Small intestine (tissue), 7 donors: ENCODE results near the gene PTGIS. TPM values are rescaled to one million over a fixed set of nuclear protein-coding genes. Genes with fewer than 3 reads are reported as not detected.
A peak's percentile ranks its signal among the peaks of the same experiment; 100 is the strongest.

Source experiments
- DNase-seq, 2 donors: peaks; one replicate each; pipeline versions ENCODE4 v3.0.0 to v3.0.0-alpha.2; 2013
- FAIRE-seq: peaks from 2 replicates; lab custom pipeline; 2012; peaks lifted over from hg19 to GRCh38; lab: Jason Lieb, UNC
- H3K27ac ChIP-seq, 3 donors: one replicate each; pipeline ENCODE4 v1.5.1; 2013; ENCODE audit warnings: low read length in 2 of 3, mild to moderate bottlenecking in 2 of 3, control low read depth in 1 of 3, inconsistent platforms in 1 of 3, low read depth in 1 of 3, moderate library complexity in 1 of 3
- H3K27me3 ChIP-seq, 3 donors: one replicate each; pipeline ENCODE4 v1.6.1; 2013; ENCODE audit warnings: low read length in 3 of 3, inconsistent platforms in 1 of 3; ENCODE audit not compliant: control insufficient read depth in 3 of 3, insufficient read depth in 3 of 3
- H3K36me3 ChIP-seq, 3 donors: one replicate each; pipeline ENCODE4 v1.6.1; 2013; ENCODE audit warnings: low read length in 3 of 3, inconsistent platforms in 1 of 3, low read depth in 1 of 3, mild to moderate bottlenecking in 1 of 3, moderate library complexity in 1 of 3; ENCODE audit not compliant: control insufficient read depth in 3 of 3, insufficient read depth in 2 of 3
- H3K4me1 ChIP-seq, 3 donors: one replicate each; pipeline ENCODE4 v1.6.1; 2013; ENCODE audit warnings: low read length in 2 of 3, inconsistent platforms in 1 of 3, low read depth in 1 of 3, mild to moderate bottlenecking in 1 of 3, moderate library complexity in 1 of 3; ENCODE audit not compliant: control insufficient read depth in 3 of 3, insufficient read depth in 2 of 3
- H3K4me3 ChIP-seq, 3 donors: one replicate each; pipeline ENCODE4 v1.5.1; 2013; ENCODE audit warnings: low read length in 3 of 3, control low read depth in 1 of 3, inconsistent platforms in 1 of 3, low read depth in 1 of 3, mild to moderate bottlenecking in 1 of 3, moderate library complexity in 1 of 3
- H3K9me3 ChIP-seq, 2 donors: one replicate each; pipeline ENCODE4 v1.6.1; 2013; ENCODE audit warnings: low read depth in 1 of 2, low read length in 1 of 2; ENCODE audit not compliant: control insufficient read depth in 2 of 2, insufficient read depth in 1 of 2
- WGBS, 3 donors: extraction: QIAGEN DNeasy Blood & Tissue Kit; methylation state at CpG; one replicate each; pipeline ENCODE4 v1.1.7; 2013; 5-methylcytosine and 5-hydroxymethylcytosine counted together
- polyA plus RNA-seq, 4 donors: library from polyadenylated mRNA; stranded (reverse) in 3 of 4; unstranded in 1 of 4; fragments of 200-250 nt in 3 of 4; fragments of 120-200 nt in 1 of 4; gene quantifications; one replicate each; pipeline versions ENCODE4 v1.2.1 to v1.2.3, GENCODE V29; 2013
- donor health status: healthy with polysubstance abuse.
- donor health status: control.
- donor health status: control.
- donor health status: Bipolar disorder and iron deficiency.
- donor health status: healthy.

PTGIS gene
- polyA plus RNA-seq, 4 donors: 0.22 to 15.1 (median 4.4) TPM

DNA sequence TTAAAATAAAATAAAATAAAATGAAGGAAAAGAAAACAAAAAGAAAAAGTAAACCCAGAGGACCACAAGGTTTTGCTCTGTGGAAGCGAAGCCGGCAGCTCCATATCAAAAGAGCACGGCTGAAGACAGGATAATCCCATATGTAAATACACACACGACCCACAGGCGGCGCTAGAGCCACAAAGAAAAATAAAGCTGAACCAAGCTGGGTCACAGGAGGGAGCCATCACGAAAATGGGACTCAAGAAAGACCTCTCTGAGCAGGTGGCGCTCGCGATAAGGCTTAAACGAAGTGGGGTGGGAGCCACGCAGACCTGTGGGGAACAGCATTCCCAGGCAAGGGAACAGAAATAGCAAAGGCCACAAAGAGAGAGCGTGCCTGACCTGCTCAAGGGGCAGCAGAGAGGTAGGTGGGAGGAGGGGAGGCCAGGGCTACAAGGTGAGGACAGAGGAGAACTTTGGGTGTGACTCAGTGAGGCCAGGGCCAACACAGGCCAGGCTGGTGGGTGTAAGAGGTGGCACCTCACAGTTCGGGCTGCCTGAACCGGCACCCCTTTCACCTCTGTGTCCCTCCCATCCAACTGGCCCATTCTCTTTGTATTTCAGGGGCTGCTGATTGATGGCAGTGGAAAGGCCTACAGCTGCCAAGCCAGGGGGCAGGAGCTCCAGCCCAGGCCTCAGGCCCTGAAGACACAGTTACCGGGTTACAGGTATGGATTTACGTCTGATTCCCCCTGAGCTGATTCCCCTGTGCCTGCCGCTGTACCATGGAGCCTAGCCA, 26.0 kb downstream of the PTGIS start:
- DNase-seq: peak; percentile 83 to 86
- peaks cover 3 to 20% of the 10 kb centered on the region in 2 donors for H3K9me3 ChIP-seq
- no peak overlapping the region for H3K27ac ChIP-seq
- no peak for FAIRE-seq
- 37 to 49% (median 42%) methylated on average over 18 of the region's 18 CpGs for WGBS, 3 donors
- H3K27me3 ChIP-seq: no peaks in the 10 kb centered on the region
- H3K4me1 ChIP-seq: peaks cover 0 to 4% (median 0%) of the 10 kb centered on the region in 3 donors
- peaks cover 0 to 51% (median 0%) of the 10 kb centered on the region in 3 donors for H3K36me3 ChIP-seq
- no peak overlapping the region for H3K4me3 ChIP-seq

DNA sequence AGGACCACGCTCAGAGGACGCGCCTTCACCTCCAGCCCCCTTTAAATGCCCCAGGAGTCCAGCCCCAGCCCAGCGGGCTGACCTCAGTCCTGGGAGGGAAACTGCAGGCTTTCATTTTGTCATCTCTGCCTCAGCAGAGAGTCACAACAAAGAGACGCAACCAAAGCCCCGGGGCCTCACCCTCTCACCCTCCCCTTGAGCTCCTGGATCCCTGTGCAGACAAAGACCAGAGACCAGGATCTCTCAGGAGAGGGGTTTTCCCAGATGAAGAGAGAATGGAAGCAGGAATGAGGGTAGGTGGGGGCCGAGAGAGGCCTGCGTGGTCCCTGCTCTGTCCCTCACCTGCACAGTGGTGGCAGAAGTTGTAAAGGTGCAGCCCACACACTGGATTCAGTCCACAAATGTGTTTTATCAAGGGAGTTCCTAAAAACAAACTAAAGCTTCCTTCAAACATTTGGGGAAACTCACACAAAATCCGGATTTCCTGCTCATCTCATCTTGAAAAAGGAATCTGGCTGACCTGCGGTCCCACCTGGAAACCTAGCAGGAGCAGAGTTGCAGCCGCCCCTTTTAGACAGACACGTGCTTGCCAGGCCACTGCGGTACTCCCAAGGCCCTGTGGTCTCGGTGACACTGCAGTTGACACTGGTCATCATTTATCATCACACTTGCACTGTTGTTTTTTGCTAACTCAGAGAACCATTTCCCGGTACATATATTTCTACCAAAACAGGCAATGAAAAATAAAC, 27.1 kb downstream of the PTGIS start:
- H3K27me3 ChIP-seq: no peaks in the 10 kb centered on the region
- H3K9me3 ChIP-seq: peaks cover 3 to 14% of the 10 kb centered on the region in 2 donors
- FAIRE-seq: no peak
- no peak overlapping the region for H3K27ac ChIP-seq
- peaks cover 0 to 52% (median 0%) of the 10 kb centered on the region in 3 donors for H3K36me3 ChIP-seq
- H3K4me3 ChIP-seq: no peak overlapping the region
- no peak for DNase-seq
- peaks cover 0 to 4% (median 0%) of the 10 kb centered on the region in 3 donors for H3K4me1 ChIP-seq
- 88 to 93% (median 90%) methylated on average over 15 of the region's 15 CpGs for WGBS, 3 donors

DNA sequence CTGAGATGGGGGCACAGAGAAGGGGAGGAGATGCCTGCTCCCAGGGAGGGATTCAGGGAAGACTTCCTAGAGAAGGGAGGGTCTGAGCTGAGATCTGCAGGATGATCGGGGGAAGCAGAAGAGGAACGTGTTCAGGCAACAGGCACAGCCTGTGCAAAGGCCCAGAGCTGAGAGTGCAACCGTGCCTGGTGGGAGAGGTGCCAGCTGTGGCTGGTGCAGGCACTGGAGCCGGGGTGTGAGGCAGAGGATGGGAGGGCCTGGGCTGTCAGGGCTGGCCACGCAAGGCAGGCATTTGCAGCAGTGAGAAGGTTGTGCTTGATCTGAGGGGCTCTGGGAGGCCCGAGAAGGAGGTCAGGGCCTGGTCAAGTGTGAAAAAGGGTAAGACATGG, 27.7 kb downstream of the PTGIS start:
- WGBS, 3 donors: 84 to 92% (median 85%) methylated on average over 5 to 6 of the region's 6 CpGs
- no peak overlapping the region for H3K4me3 ChIP-seq
- peaks cover 0 to 8% of the 10 kb centered on the region in 2 donors for H3K9me3 ChIP-seq
- H3K4me1 ChIP-seq: peaks cover 0 to 4% (median 0%) of the 10 kb centered on the region in 3 donors
- H3K27me3 ChIP-seq: no peaks in the 10 kb centered on the region
- no peak for FAIRE-seq
- DNase-seq: no peak
- peaks cover 0 to 48% (median 0%) of the 10 kb centered on the region in 3 donors for H3K36me3 ChIP-seq
- H3K27ac ChIP-seq: no peak overlapping the region

DNA sequence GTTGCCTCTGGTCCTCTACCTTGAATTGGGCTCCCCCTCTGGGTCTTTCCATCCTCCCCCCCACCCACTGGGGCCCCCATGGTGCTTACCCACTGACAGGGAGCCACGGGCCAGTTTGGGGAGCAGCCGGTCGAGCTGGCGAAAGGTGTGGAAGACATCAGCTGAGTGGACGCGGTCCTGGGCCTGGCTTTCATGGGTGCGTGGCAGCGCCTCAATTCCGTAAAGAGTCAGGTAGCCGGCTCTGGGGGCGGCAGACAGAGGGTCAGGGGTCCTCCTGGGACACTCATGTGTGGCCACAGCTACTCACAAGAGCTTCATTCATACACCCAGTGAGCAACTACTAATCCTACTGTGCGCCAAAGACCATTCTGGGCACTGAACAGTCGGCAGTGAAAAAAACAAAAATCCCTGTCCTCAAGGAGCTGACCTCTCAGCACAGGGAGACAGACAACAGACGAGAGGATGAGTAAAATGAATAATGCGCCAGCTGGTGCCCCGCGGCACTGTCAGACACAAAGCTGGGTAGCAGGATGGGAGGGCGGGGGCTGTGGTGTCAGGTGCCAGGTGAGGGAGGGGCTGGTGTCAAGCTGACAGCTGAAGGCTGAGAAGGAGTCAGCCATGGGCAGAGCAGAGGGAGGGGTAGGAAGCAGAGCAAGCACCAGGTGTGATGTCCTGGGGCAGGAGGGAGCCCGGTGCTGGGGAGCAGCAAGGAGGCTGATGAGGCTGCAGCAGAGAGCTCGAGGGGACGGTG, 28.3 kb downstream of the PTGIS start:
- FAIRE-seq: no peak
- 90 to 92% (median 90%) methylated on average over 21 of the region's 21 CpGs for WGBS, 3 donors

DNA sequence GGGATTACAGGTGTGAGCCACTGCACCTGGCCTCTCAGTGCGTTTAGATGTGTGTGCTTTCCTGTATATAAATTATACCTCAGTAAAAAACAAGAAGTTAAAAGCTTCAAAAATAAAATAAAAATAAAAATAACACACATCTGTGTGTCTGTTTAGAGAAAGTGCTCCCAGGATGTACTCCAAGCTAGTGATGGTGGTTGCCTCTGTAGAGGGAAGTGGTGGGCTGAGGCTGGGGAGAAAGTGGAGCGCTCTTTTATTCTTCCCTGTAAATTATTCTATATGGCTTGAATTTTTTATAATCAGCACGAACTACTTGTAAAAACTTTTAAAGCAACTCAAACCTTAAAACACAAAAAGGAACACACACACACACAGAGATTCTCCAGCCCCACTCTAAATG, 29.0 kb downstream of the PTGIS start:
- no peak for FAIRE-seq
- Histone ChIP-seq H3K27me3 (no peaks in the 10 kb centered on the region), H3K27ac (no peak overlapping the region), H3K9me3 (peaks cover 0 to 5% of the 10 kb centered on the region in 2 donors), H3K36me3 (peaks cover 0 to 48% (median 0%) of the 10 kb centered on the region in 3 donors), H3K4me3 (no peak overlapping the region), H3K4me1 (peaks cover 0 to 4% (median 0%) of the 10 kb centered on the region in 3 donors)
- WGBS, 3 donors: 79 to 86% (median 84%) methylated on average over 3 of the region's 3 CpGs
- DNase-seq: no peak

More for the DNA sequence above, 28.3 kb downstream of the PTGIS start:
- Histone ChIP-seq H3K4me1 (peaks cover 0 to 4% (median 0%) of the 10 kb centered on the region in 3 donors), H3K4me3 (no peak overlapping the region), H3K9me3 (peaks cover 0 to 5% of the 10 kb centered on the region in 2 donors), H3K27me3 (no peaks in the 10 kb centered on the region), H3K36me3 (peaks cover 0 to 48% (median 0%) of the 10 kb centered on the region in 3 donors), H3K27ac (no peak overlapping the region)
- DNase-seq: no peak

DNA sequence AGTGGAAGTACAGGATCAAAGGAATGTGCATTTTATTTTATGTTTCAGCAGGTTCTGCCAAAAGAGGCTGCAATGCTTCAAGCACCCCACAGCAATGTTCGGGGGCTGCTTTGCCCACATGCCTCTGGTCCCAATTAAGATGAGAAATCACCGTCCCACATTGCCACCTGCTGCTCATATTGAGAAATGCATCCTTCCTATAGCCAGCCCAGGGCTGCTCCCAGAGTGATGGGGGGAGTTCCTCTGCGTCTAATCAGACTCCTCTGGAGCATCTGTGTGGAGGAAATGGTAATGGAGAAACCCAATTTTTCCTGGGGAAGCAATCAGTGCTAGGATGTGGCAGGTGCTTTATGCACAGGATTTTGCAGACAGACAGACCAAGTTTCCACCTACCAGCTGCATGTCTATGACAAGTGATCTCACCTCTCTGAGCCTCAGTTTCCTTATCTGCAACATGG, 33.7 kb downstream of the PTGIS start:
- FAIRE-seq (no peak), DNase-seq (peak; percentile 54 to 65)
- 1 to 4% (median 2%) methylated on average over 3 of the region's 3 CpGs for WGBS, 3 donors
- Histone ChIP-seq H3K36me3 (peaks cover 0 to 16% (median 0%) of the 10 kb centered on the region in 3 donors), H3K4me3 (no peak overlapping the region), H3K4me1 (no peaks in the 10 kb centered on the region), H3K9me3 (peaks cover 0 to 3% of the 10 kb centered on the region in 2 donors), H3K27me3 (no peaks in the 10 kb centered on the region), H3K27ac (no peak overlapping the region)

DNA sequence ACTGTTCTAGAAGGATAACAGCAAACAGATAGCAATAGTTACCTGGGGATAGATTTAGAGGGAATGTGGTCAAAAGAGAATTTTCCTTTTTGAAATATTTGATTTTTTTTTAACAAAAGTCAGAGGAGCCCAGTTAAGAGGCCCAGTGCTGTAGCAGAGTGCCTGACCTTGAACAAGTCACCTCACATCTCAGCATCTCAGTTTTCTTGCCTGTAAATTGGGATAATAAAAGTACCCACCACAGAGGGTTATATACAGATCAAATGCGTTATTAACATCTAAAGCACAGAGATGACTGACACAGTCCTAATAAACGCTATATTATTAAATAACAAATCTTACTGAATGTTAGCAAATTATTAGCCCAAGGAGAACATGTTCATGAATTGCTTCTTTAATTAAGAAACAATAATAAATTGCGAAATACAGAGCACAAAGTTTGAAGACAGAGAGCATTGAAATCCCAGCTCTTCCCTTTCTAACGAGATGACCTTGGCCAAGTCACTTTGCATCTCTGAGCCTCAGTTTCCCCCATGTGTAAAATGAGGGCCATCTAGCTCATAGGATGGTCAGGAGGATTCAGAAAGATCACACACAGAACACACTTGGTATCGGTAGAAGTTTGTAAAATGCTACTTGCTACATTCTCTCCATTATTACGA, 35.5 kb downstream of the PTGIS start:
- no peak overlapping the region for H3K27ac ChIP-seq
- no peaks in the 10 kb centered on the region for H3K4me1 ChIP-seq
- DNase-seq (no peak), FAIRE-seq (no peak)
- H3K27me3 ChIP-seq: no peaks in the 10 kb centered on the region
- H3K4me3 ChIP-seq: no peak overlapping the region
- 47 to 78% (median 57%) methylated on average over 6 of the region's 6 CpGs for WGBS, 3 donors
- peaks cover 0 to 10% (median 0%) of the 10 kb centered on the region in 3 donors for H3K36me3 ChIP-seq
- H3K9me3 ChIP-seq: no peaks in the 10 kb centered on the region
